Mucosa of descending colon (tissue), 3 donors: ENCODE results near the gene NEO1. TPM values are rescaled to one million over a fixed set of nuclear protein-coding genes. Genes with fewer than 3 reads are reported as not detected.
A peak's percentile ranks its signal among the peaks of the same experiment; 100 is the strongest.

ENCODE experiments used
- ATAC-seq: fragments of 200-7000 bp; cut with Tn5 transposase; one replicate; pipeline ENCODE4 v1.9.1; 2020; ENCODE audit warnings: mild to moderate bottlenecking, moderate library complexity
- DNase-seq, 3 donors: peaks; one replicate each; pipeline ENCODE4 v3.0.0-alpha.2; 2020
- H3K36me3 ChIP-seq: fragments of 200-600 bp; one replicate; pipeline ENCODE4 v1.8.0; 2021; ENCODE audit warnings: low read depth, mild to moderate bottlenecking
- H3K4me1 ChIP-seq: fragments of 200-600 bp; one replicate; pipeline ENCODE4 v1.8.0; 2021; ENCODE audit warnings: low read depth, mild to moderate bottlenecking
- H3K4me3 ChIP-seq: fragments of 200-600 bp; one replicate; pipeline ENCODE4 v1.8.0; 2021; ENCODE audit warnings: mild to moderate bottlenecking
- H3K9me3 ChIP-seq: fragments of 200-600 bp; one replicate; pipeline ENCODE4 v1.8.0; 2021; ENCODE audit warnings: mild to moderate bottlenecking
- CTCF ChIP-seq: fragments of 200-600 bp; IDR thresholded peaks from one replicate; pipeline ENCODE4 v1.8.0; 2022; ENCODE audit warnings: antibody characterized with exemption, mild to moderate bottlenecking
- intact Hi-C, 2 donors: fragments of 100-400 bp; cut with DNase I in 1 of 2; cut with micrococcal nuclease in 1 of 2; formaldehyde crosslinking; loops; one replicate each; pipeline versions ENCODE4 v1.11.0 to v1.11.1; 2022; cut with DNase I, micrococcal nuclease
- total RNA-seq, 3 donors: library from RNA; stranded (reverse); fragmentation: NEBNext Ultra II Directional in 2 of 3; extraction: Animal tissue kit (Norgen Biotek cat#: 25700) in 2 of 3; gene quantifications; one replicate each; pipeline versions ENCODE4 v1.2.1 to v1.2.4, GENCODE V29; 2021 to 2023
- donor health status: DM: no; HTN: no; CAD: no; lungs with moderate emphysema.
- donor health status: DM: no; HTN: no; CAD: no.
- donor health status: DM: no; HTN: yes; CAD: no.

NEO1 gene
- total RNA-seq, 3 donors from 2014 or later, result 106 to 188 (median 166) TPM

- ATAC-seq, result no peak
Observed at GRCh38 chr15:73047882-73048281, 4.4 kb upstream of the NEO1 start.

GRCh38 chr15:73048624-73049295 lies 3.5 kb upstream of the NEO1 start:
- no peak for TF ChIP-seq CTCF

More at GRCh38 chr15:73047882-73048281, 4.4 kb upstream of the NEO1 start:
- H3K36me3 ChIP-seq, result no peaks in the 10 kb centered on the region
- no peak overlapping the region for H3K4me3 ChIP-seq
- no peaks in the 10 kb centered on the region for H3K9me3 ChIP-seq
- intact Hi-C loops, result no loop called here
- TF ChIP-seq CTCF, result no peak
- DNase-seq, result no peak
- peaks cover under 1% of the 10 kb centered on the region for H3K4me1 ChIP-seq

GRCh38 chr15:73049564-73050215 lies 2.6 kb upstream of the NEO1 start:
- no peak overlapping the region for H3K4me3 ChIP-seq
- TF ChIP-seq CTCF, result no peak
- H3K36me3 ChIP-seq, result no peaks in the 10 kb centered on the region
- peaks cover 4% of the 10 kb centered on the region for H3K4me1 ChIP-seq
- H3K9me3 ChIP-seq, result no peaks in the 10 kb centered on the region
- intact Hi-C loops, result no loop called here
- ATAC-seq (no peak), DNase-seq (no peak)

More at GRCh38 chr15:73048624-73049295, 3.5 kb upstream of the NEO1 start:
- ATAC-seq, result no peak
- no peak for DNase-seq
- intact Hi-C loops, result no loop called here
- Histone ChIP-seq H3K4me1 (peaks cover 3% of the 10 kb centered on the region), H3K9me3 (no peaks in the 10 kb centered on the region), H3K36me3 (no peaks in the 10 kb centered on the region), H3K4me3 (no peak overlapping the region)

GRCh38 chr15:73050561-73051295 lies 1.5 kb upstream of the NEO1 start:
- Histone ChIP-seq H3K9me3 (no peaks in the 10 kb centered on the region), H3K4me1 (peaks cover 15% of the 10 kb centered on the region), H3K36me3 (no peaks in the 10 kb centered on the region), H3K4me3 (peak overlapping the region; percentile 67)
- ATAC-seq, result no peak
- intact Hi-C loops, result no loop called here
- no peak for TF ChIP-seq CTCF
- no peak for DNase-seq

GRCh38 chr15:73051391-73051806 lies 864 bp upstream of the NEO1 start:
- peak; percentile 78 to 86 (median 81) for DNase-seq
- Histone ChIP-seq H3K4me3 (peak overlapping the region; percentile 67), H3K36me3 (no peaks in the 10 kb centered on the region), H3K9me3 (no peaks in the 10 kb centered on the region), H3K4me1 (peaks cover 21% of the 10 kb centered on the region)
- intact Hi-C loops, result no loop called here
- no peak for TF ChIP-seq CTCF
- ATAC-seq, result peak; percentile 43
